Endodermal cell (in vitro differentiated cells): Measurements from ENCODE around the gene FMNL2. TPM values are rescaled to one million over a fixed set of nuclear protein-coding genes. Genes with fewer than 3 reads are reported as not detected.

ENCODE experiments used
- DNase-seq: peaks from one replicate; pipeline ENCODE4 v3.0.0-alpha.2; 2017
- H3K27ac ChIP-seq: 2 replicates; pipeline ENCODE4 v1.5.1; 2013; ENCODE audit warnings: mild to moderate bottlenecking, low read depth, low read length, moderate library complexity
- H3K27me3 ChIP-seq: 2 replicates; pipeline ENCODE4 v1.6.1; 2013; ENCODE audit warnings: mild to moderate bottlenecking, low read length, moderate library complexity; ENCODE audit not compliant: insufficient read depth, control insufficient read depth, poor library complexity, severe bottlenecking
- H3K36me3 ChIP-seq: 2 replicates; pipeline ENCODE4 v1.7.0; 2013; ENCODE audit warnings: mild to moderate bottlenecking, low read length, moderate library complexity; ENCODE audit not compliant: control insufficient read depth, insufficient read depth
- H3K4me1 ChIP-seq: one replicate; pipeline ENCODE4 v1.7.0; 2013; ENCODE audit warnings: low read length; ENCODE audit not compliant: control insufficient read depth, insufficient read depth
- H3K4me3 ChIP-seq: 2 replicates; pipeline ENCODE4 v1.5.1; 2013; ENCODE audit warnings: mild to moderate bottlenecking, low read length, moderate library complexity
- H3K9ac ChIP-seq: 2 replicates; pipeline ENCODE4 v1.6.1; 2013; ENCODE audit warnings: mild to moderate bottlenecking, low read length, moderate library complexity; ENCODE audit not compliant: poor library complexity, severe bottlenecking; ENCODE audit errors: extremely low read depth
- H3K9me3 ChIP-seq: 2 replicates; pipeline ENCODE4 v1.6.1; 2013; ENCODE audit warnings: mild to moderate bottlenecking, low read length, moderate library complexity; ENCODE audit not compliant: control insufficient read depth
- H3K27ac Mint-ChIP-seq: 2 replicates; pipeline ENCODE4 v1.8.0; 2020; ENCODE audit warnings: mixed read lengths
- H3K27me3 Mint-ChIP-seq: 2 replicates; pipeline ENCODE4 v1.8.0; 2021; ENCODE audit warnings: mild to moderate bottlenecking, mixed read lengths; ENCODE audit not compliant: insufficient read depth
- H3K36me3 Mint-ChIP-seq: 2 replicates; pipeline ENCODE4 v1.8.0; 2020; ENCODE audit warnings: low read depth, mixed read lengths
- H3K4me1 Mint-ChIP-seq: 2 replicates; pipeline ENCODE4 v1.8.0; 2020; ENCODE audit warnings: mixed read lengths
- H3K4me3 Mint-ChIP-seq: 2 replicates; pipeline ENCODE4 v1.8.0; 2020; ENCODE audit warnings: mild to moderate bottlenecking, moderate library complexity, mixed read lengths
- H3K9me3 Mint-ChIP-seq: 2 replicates; pipeline ENCODE4 v1.8.0; 2020; ENCODE audit warnings: mild to moderate bottlenecking, mixed read lengths
- CTCF ChIP-seq: fragments of 200-600 bp; sonication (generic); conservative IDR thresholded peaks from 2 replicates; pipeline ENCODE4 v1.5.0; 2021; ENCODE audit warnings: antibody characterized with exemption, mild to moderate bottlenecking
- WGBS, 2 experiments: methylation state at CpG; one replicate each; pipeline versions ENCODE4 v1.1.5 to v1.1.7; 2013; ENCODE audit warnings: missing lambda C conversion rate in 2 of 2, mixed read lengths in 1 of 2; ENCODE audit not compliant: insufficient coverage in 1 of 2, insufficient read length in 1 of 2; 5-methylcytosine and 5-hydroxymethylcytosine counted together
- total RNA-seq, 2 donors: library from RNA; stranded (reverse); fragmentation: NEBNext Ultra II Directional in 1 of 2; extraction: Animal tissue kit (Norgen Biotek cat#: 25700) in 1 of 2; gene quantifications; 2 replicates in 1 of 2; 3 replicates in 1 of 2; pipeline ENCODE4 v1.2.1, GENCODE V29; 2021

The FMNL2 gene
- total RNA-seq, 2 donors from 2014 or later, result 49.4 to 51.8 TPM

- Mint-ChIP-seq H3K27me3 (no peaks in the 10 kb centered on the region), H3K27ac (no peak overlapping the region), H3K4me1 (peaks cover 42% of the 10 kb centered on the region), H3K4me3 (no peak overlapping the region), H3K9me3 (no peaks in the 10 kb centered on the region), H3K36me3 (peaks cover 6% of the 10 kb centered on the region)
- WGBS, 2 experiments, result 91 to 92% methylated on average over 2 of the region's 3 CpGs
- Histone ChIP-seq H3K4me3 (no peak overlapping the region), H3K9ac (no peak overlapping the region), H3K4me1 (peaks cover 8% of the 10 kb centered on the region), H3K27me3 (no peaks in the 10 kb centered on the region), H3K27ac (no peak overlapping the region), H3K9me3 (peaks cover 7% of the 10 kb centered on the region), H3K36me3 (no peaks in the 10 kb centered on the region)
- DNase-seq, result no peak
- no peak for TF ChIP-seq CTCF
Measured at GRCh38 chr2:152384992-152385391, 50.0 kb downstream of the FMNL2 start.

DNA sequence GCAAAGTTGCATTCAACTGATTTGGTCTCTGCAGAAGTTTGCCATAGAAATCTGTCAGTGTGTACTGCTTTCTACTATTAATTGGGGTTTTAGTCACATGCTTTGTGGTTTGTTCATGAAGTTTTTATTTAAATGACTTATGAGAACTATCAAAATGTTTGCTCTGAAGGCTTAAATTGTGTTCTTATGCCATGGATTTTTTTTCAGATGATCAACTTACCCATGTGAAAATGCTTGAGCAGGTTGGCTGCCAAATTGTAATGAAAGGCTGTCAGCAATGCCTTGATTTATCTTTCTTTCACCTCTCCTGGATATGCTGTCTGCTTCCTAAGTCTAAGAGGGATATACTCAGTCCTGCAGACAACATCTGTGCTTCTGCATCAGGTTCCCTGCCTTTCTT, 50.7 kb downstream of the FMNL2 start:
- Histone ChIP-seq H3K27ac (no peak overlapping the region), H3K9ac (no peak overlapping the region), H3K27me3 (no peaks in the 10 kb centered on the region), H3K4me1 (peaks cover 10% of the 10 kb centered on the region), H3K9me3 (peaks cover 7% of the 10 kb centered on the region), H3K4me3 (no peak overlapping the region), H3K36me3 (no peaks in the 10 kb centered on the region)
- TF ChIP-seq CTCF, result no peak
- Mint-ChIP-seq H3K4me3 (no peak overlapping the region), H3K9me3 (no peaks in the 10 kb centered on the region), H3K36me3 (peaks cover 6% of the 10 kb centered on the region), H3K4me1 (peaks cover 42% of the 10 kb centered on the region), H3K27ac (no peak overlapping the region), H3K27me3 (no peaks in the 10 kb centered on the region)
- no peak for DNase-seq

- Histone ChIP-seq H3K9ac (no peak overlapping the region), H3K27me3 (no peaks in the 10 kb centered on the region), H3K4me3 (no peak overlapping the region), H3K9me3 (peaks cover 7% of the 10 kb centered on the region), H3K27ac (no peak overlapping the region), H3K4me1 (peaks cover 14% of the 10 kb centered on the region), H3K36me3 (no peaks in the 10 kb centered on the region)
- H3K9me3 Mint-ChIP-seq, result no peaks in the 10 kb centered on the region
- no peaks in the 10 kb centered on the region for H3K27me3 Mint-ChIP-seq
- H3K36me3 Mint-ChIP-seq, result peaks cover 6% of the 10 kb centered on the region
- no peak overlapping the region for H3K4me3 Mint-ChIP-seq
- DNase-seq, result no peak
- WGBS, 2 experiments, result 95% methylated on average over 1 of the region's 1 CpG; no CpG with 5 or more reads in 1 of the 2 experiments
- no peak overlapping the region for H3K27ac Mint-ChIP-seq
- no peak for TF ChIP-seq CTCF
- H3K4me1 Mint-ChIP-seq, result peaks cover 45% of the 10 kb centered on the region
Measured at GRCh38 chr2:152386266-152386665, 51.3 kb downstream of the FMNL2 start.
